Sigmoid colon (tissue), 7 donors: ENCODE results near the gene LRRC74A. TPM values are rescaled to one million over a fixed set of nuclear protein-coding genes. Genes with fewer than 3 reads are reported as not detected.
A peak's percentile ranks its signal among the peaks of the same experiment; 100 is the strongest.

Experiments used
- DNase-seq: peaks from one replicate; pipeline ENCODE4 v3.0.0-alpha.2; 2019
- H3K27ac ChIP-seq, 4 donors: fragments of 200-600 bp; sonication (generic); one replicate each; pipeline ENCODE4 v1.5.1; 2016 to 2019; ENCODE audit warnings: mild to moderate bottlenecking in 1 of 4
- H3K27me3 ChIP-seq, 3 donors: fragments of 200-600 bp; sonication (generic); one replicate each; pipeline ENCODE4 v1.5.1; 2019; ENCODE audit warnings: mild to moderate bottlenecking in 1 of 3
- H3K36me3 ChIP-seq, 4 donors: fragments of 200-600 bp; sonication (generic); one replicate each; pipeline ENCODE4 v1.5.1; 2016 to 2019
- H3K4me1 ChIP-seq, 4 donors: fragments of 200-600 bp; sonication (generic); one replicate each; pipeline ENCODE4 v1.5.1; 2017 to 2019
- H3K4me3 ChIP-seq, 4 donors: fragments of 200-600 bp; sonication (generic); one replicate each; pipeline ENCODE4 v1.5.1; 2017 to 2019; ENCODE audit warnings: mild to moderate bottlenecking in 2 of 4, moderate library complexity in 1 of 4
- H3K9me3 ChIP-seq, 4 donors: fragments of 200-600 bp in 3 of 4; sonication (generic) in 3 of 4; one replicate each; pipeline versions ENCODE4 v1.5.1 to v1.6.1; 2013 to 2019
- EP300 ChIP-seq, 4 donors: sonication (generic); formaldehyde crosslinking; IDR thresholded peaks; one replicate each; pipeline ENCODE4 v1.6.1; 2017; ENCODE audit warnings: antibody characterized with exemption in 4 of 4
- POLR2A ChIP-seq, 2 donors: fragments of 450-650 bp; IDR thresholded peaks; one replicate each; pipeline ENCODE4 v1.6.1; 2016; ENCODE audit warnings: antibody characterized with exemption in 2 of 2, mild to moderate bottlenecking in 2 of 2, moderate library complexity in 2 of 2
- POLR2AphosphoS5 ChIP-seq, 4 donors: sonication (generic); formaldehyde crosslinking; IDR thresholded peaks; one replicate each; pipeline ENCODE4 v1.6.1; 2017; ENCODE audit warnings: antibody characterized with exemption in 4 of 4
- WGBS, 2 donors: extraction: QIAGEN DNeasy Blood & Tissue Kit; methylation state at CpG; one replicate each; pipeline ENCODE4 v1.1.7; 2013; 5-methylcytosine and 5-hydroxymethylcytosine counted together
- intact Hi-C: fragments of 100-400 bp; cut with DNase I; formaldehyde crosslinking; loops from one replicate; pipeline ENCODE4 v1.15.1; 2023
- polyA plus RNA-seq, 3 donors: library from polyadenylated mRNA; stranded (reverse); fragments of 200-250 nt; gene quantifications; one replicate each; pipeline ENCODE4 v1.2.3, GENCODE V29; 2013
- total RNA-seq, 4 donors: library from RNA; depleted of rRNA; stranded (reverse); fragments of >200 nt; gene quantifications; one replicate each; pipeline ENCODE4 v1.1.0, GENCODE V29; 2016
- TF ChIP-seq, protein P1 (sequence below), 4 experiments: fragments of 450-650 bp in 3 of 4; fragments of 200-600 bp in 1 of 4; IDR thresholded peaks; one replicate each; pipeline ENCODE4 v1.5.1; 2016 to 2019; ENCODE audit warnings: antibody characterized with exemption in 4 of 4, mild to moderate bottlenecking in 3 of 4, moderate library complexity in 2 of 4
- donor health status: healthy with polysubstance abuse.
- donor health status: Bipolar disorder and iron deficiency.
- donor health status: healthy.

Gene LRRC74A
- total and polyA plus RNA-seq, 7 donors, result not detected

DNA sequence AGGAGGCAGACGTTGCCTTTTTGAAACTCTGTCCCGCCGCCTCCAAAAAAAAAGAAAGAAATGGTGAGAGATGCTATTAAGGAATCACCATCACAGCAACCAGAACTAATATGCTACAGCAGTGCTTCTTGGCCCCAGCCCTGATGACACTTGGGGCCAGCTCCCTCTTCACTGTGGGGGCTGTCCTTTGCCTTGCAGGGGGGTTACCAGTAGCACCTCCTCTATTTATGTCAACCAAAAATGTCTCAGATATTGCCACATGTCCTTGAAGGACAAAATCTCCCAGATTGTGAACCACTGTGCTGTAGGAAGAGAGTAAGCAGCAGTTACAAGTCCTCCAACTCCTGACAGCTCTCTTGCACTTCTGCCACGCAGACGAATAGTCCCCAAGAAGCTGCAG, 76.4 kb downstream of the LRRC74A start:
- 87 to 89% methylated on average over 5 of the region's 5 CpGs for WGBS, 2 donors

DNA sequence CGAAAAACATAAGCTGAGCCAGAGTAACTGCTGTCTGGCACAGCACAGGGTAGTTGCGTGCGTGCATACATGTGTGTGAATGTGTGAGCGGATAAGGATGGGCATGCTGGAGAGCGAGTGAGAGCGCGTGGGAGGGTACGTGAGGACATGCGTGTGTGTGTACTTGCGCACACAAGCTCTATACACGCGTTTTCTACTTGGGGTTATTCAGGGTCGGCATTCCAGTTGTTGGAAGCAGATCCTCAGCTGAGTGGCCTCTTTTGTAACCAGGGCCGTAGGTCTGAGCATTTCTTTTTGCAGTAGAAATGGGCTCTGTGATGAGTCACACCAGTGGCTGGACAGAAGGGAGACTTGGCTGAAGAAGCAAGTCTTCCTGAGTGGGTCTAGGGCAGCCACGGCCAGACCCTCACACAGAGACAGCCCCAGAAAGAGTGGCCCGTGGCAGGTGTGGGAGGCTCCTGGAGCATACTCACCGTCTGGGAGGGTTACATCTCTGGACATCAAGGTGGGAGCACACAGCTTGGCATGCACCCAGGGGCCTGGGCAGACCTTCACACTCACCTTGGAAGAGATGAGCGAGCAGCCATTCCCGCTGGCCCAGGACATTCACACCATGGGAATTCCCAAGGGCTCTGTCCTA, 78.0 kb downstream of the LRRC74A start:
- no peaks in the 10 kb centered on the region for H3K9me3 ChIP-seq
- TF ChIP-seq EP300 (IDR thresholded peaks at IDR 0.05), result peak in 3 of 4 donors; percentile 73 to 91 (median 75)
- peak; percentile 51 to 89 (median 78) for TF ChIP-seq POLR2AphosphoS5 (IDR thresholded peaks at IDR 0.05)
- TF ChIP-seq POLR2A (IDR thresholded peaks at IDR 0.05), result no peak
- TF ChIP-seq, protein P1, sequence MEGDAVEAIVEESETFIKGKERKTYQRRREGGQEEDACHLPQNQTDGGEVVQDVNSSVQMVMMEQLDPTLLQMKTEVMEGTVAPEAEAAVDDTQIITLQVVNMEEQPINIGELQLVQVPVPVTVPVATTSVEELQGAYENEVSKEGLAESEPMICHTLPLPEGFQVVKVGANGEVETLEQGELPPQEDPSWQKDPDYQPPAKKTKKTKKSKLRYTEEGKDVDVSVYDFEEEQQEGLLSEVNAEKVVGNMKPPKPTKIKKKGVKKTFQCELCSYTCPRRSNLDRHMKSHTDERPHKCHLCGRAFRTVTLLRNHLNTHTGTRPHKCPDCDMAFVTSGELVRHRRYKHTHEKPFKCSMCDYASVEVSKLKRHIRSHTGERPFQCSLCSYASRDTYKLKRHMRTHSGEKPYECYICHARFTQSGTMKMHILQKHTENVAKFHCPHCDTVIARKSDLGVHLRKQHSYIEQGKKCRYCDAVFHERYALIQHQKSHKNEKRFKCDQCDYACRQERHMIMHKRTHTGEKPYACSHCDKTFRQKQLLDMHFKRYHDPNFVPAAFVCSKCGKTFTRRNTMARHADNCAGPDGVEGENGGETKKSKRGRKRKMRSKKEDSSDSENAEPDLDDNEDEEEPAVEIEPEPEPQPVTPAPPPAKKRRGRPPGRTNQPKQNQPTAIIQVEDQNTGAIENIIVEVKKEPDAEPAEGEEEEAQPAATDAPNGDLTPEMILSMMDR (IDR thresholded peaks at IDR 0.05), result no peak
- peak; percentile 89 for DNase-seq
- intact Hi-C loops, result no loop called here
- peak overlapping the region; percentile 73 to 92 (median 89) for H3K27ac ChIP-seq
- H3K4me3 ChIP-seq, result no peak overlapping the region
- H3K36me3 ChIP-seq, result no peaks in the 10 kb centered on the region
- WGBS, 2 donors, result 76 to 82% methylated on average over 19 of the region's 19 CpGs
- H3K27me3 ChIP-seq, result no peaks in the 10 kb centered on the region
- H3K4me1 ChIP-seq, result peaks cover 0 to 61% (median 56%) of the 10 kb centered on the region in 4 donors

More for the DNA sequence above, 76.4 kb downstream of the LRRC74A start:
- DNase-seq, result no peak
- Histone ChIP-seq H3K4me1 (peaks cover 0 to 57% (median 56%) of the 10 kb centered on the region in 4 donors), H3K27me3 (no peaks in the 10 kb centered on the region), H3K4me3 (no peak overlapping the region), H3K36me3 (no peaks in the 10 kb centered on the region), H3K9me3 (no peaks in the 10 kb centered on the region), H3K27ac (peak overlapping the region; percentile 73 to 92 (median 89))
- TF ChIP-seq EP300 (IDR thresholded peaks at IDR 0.05), result no peak
- TF ChIP-seq POLR2A (IDR thresholded peaks at IDR 0.05), result no peak
- TF ChIP-seq, protein P1 (IDR thresholded peaks at IDR 0.05), result no peak
- TF ChIP-seq POLR2AphosphoS5 (IDR thresholded peaks at IDR 0.05), result no peak
- intact Hi-C loops, result no loop called here

DNA sequence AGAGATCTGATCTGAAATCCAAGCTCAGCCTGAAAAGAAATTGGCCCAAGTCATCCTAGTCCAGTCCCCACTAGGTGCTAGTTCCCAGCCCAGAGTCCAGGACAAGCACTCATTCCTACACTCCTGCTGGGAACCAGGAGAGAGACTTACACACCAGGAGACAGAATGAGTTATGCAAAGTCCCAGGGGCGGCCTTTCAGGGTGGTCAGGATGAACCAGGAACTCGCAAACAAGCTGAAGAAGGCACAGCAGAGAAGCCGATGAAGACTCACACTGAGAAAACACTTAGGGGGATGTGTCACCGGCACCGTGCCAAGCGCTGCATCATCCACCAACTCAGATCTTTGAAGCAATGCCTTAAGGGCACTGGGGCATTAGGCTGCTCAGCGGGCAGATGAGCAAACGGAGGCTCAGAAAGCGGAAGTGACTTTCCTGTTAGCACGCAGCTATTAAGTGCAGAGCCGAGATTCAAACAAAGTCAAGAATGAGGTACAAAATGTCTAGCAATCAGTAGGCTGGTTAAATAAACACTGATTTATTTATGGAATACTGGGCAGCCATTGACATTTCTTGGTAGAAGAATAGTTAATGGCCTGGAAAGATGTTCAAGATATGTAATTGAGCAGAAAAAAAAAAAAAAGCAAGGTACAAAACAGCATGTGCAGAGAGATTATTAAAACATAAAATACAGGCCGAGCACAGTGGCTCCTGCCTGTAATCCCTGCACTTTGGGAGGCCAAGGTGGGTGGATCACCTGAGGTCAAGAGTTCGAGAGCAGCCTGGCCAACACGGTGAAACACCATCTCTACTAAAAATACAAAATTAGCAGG, 78.7 kb downstream of the LRRC74A start:
- peak; percentile 89 for DNase-seq
- Histone ChIP-seq H3K27ac (peak overlapping the region; percentile 73 to 92 (median 89)), H3K4me3 (no peak overlapping the region), H3K4me1 (peaks cover 0 to 61% (median 56%) of the 10 kb centered on the region in 4 donors), H3K27me3 (no peaks in the 10 kb centered on the region), H3K9me3 (no peaks in the 10 kb centered on the region), H3K36me3 (no peaks in the 10 kb centered on the region)
- TF ChIP-seq, protein P1 (IDR thresholded peaks at IDR 0.05), result no peak
- TF ChIP-seq POLR2AphosphoS5 (IDR thresholded peaks at IDR 0.05), result peak in 2 of 4 donors; percentile 34 to 52
- TF ChIP-seq EP300 (IDR thresholded peaks at IDR 0.05), result peak in 1 of 4 donors; percentile 26
- 40 to 67% methylated on average over 14 of the region's 14 CpGs for WGBS, 2 donors
- intact Hi-C loops, result no loop called here

DNA sequence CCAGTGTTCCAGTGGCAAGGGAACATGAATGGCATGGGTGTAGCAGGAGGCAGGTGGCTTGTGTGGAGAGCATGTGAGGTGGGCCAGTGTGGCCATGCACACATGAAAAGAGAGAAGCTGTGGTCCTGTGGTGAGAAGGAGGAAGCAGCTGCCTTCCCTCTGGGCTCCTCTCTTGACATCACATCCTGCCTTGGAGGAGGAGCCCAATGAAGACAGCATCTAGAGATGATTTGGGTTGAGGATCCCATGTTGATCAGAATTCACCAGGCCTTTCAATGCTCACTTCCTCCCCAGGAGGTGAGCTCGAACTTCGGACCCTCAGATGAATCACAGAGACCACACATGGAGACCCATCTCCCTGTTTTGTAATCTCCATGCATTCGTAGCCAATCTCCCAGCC, 82.6 kb downstream of the LRRC74A start:
- Histone ChIP-seq H3K27me3 (no peaks in the 10 kb centered on the region), H3K4me1 (peaks cover 0 to 33% (median 29%) of the 10 kb centered on the region in 4 donors), H3K9me3 (no peaks in the 10 kb centered on the region), H3K4me3 (no peak overlapping the region), H3K27ac (no peak overlapping the region), H3K36me3 (no peaks in the 10 kb centered on the region)
- intact Hi-C loops, result no loop called here
- no peak for DNase-seq
- peak in 1 of 4 donors; percentile 36 for TF ChIP-seq POLR2AphosphoS5 (IDR thresholded peaks at IDR 0.05)
- TF ChIP-seq EP300 (IDR thresholded peaks at IDR 0.05), result no peak
- 48 to 79% methylated on average over 3 of the region's 3 CpGs for WGBS, 2 donors

- no peaks in the 10 kb centered on the region for H3K27me3 ChIP-seq
- intact Hi-C loops, result no loop called here
- no peak for TF ChIP-seq EP300 (IDR thresholded peaks at IDR 0.05)
- TF ChIP-seq, protein P1 (IDR thresholded peaks at IDR 0.05), result no peak
- no peak for TF ChIP-seq POLR2A (IDR thresholded peaks at IDR 0.05)
- no peak for TF ChIP-seq POLR2AphosphoS5 (IDR thresholded peaks at IDR 0.05)
- H3K27ac ChIP-seq, result no peak overlapping the region
- H3K4me1 ChIP-seq, result peaks cover 0 to 33% (median 29%) of the 10 kb centered on the region in 4 donors
- H3K9me3 ChIP-seq, result no peaks in the 10 kb centered on the region
- no peak overlapping the region for H3K4me3 ChIP-seq
- DNase-seq, result no peak
- no peaks in the 10 kb centered on the region for H3K36me3 ChIP-seq
- WGBS, 2 donors, result 73 to 78% methylated on average over 2 of the region's 2 CpGs
Observed at GRCh38 chr14:76909266-76909665, 83.1 kb downstream of the LRRC74A start.
